GM12892 (cell line): ENCODE data around the gene DLX6.

Source experiments
- POLR2A ChIP-seq: IDR thresholded peaks from 2 replicates; pipeline ENCODE4 v1.6.1; 2011; ENCODE audit warnings: low read depth, low read length, control low read depth
- POLR2AphosphoS5 ChIP-seq: IDR thresholded peaks from 2 replicates; pipeline ENCODE4 v1.6.1; 2011; ENCODE audit warnings: low read depth, low read length, control low read depth
- TAF1 ChIP-seq: IDR thresholded peaks from 2 replicates; pipeline ENCODE4 v1.6.1; 2011; ENCODE audit warnings: low read depth, mild to moderate bottlenecking, control low read depth, low read length, borderline replicate concordance

GRCh38 chr7:97025983-97026714 is 20.8 kb downstream of the DLX6 start:
- TF ChIP-seq POLR2A = no peak
- no peak for TF ChIP-seq TAF1
- TF ChIP-seq POLR2AphosphoS5 = no peak
